Smooth muscle cell (in vitro differentiated cells): ENCODE data around the gene DNAH8. TPM values are rescaled to one million over a fixed set of nuclear protein-coding genes. Genes with fewer than 3 reads are reported as not detected.

Source experiments
- DNase-seq: peaks from one replicate; lab custom pipeline; 2025; ENCODE audit not compliant: unreplicated experiment; lab: John Stamatoyannopoulos, UW
- H2AFZ ChIP-seq: fragments of 200-600 bp; sonication (generic); 2 replicates; pipeline ENCODE4 v1.6.0; 2016; ENCODE audit warnings: antibody characterized with exemption, low read depth, mild to moderate bottlenecking
- H3F3A ChIP-seq: fragments of 200-600 bp; sonication (generic); 2 replicates; pipeline ENCODE4 v1.6.0; 2017; ENCODE audit warnings: antibody characterized with exemption, low read depth
- H3K27ac ChIP-seq: fragments of 200-600 bp; sonication (generic); 2 replicates; pipeline ENCODE4 v1.5.1; 2016; ENCODE audit warnings: low read depth, mild to moderate bottlenecking
- H3K27me3 ChIP-seq: fragments of 200-600 bp; sonication (generic); 2 replicates; pipeline ENCODE4 v1.6.1; 2016; ENCODE audit warnings: low read depth, mild to moderate bottlenecking
- H3K36me3 ChIP-seq: fragments of 200-600 bp; sonication (generic); 2 replicates; pipeline ENCODE4 v1.5.1; 2016; ENCODE audit warnings: low read depth
- H3K4me1 ChIP-seq: fragments of 200-600 bp; sonication (generic); 2 replicates; pipeline ENCODE4 v1.5.1; 2016; ENCODE audit warnings: low read depth
- H3K4me2 ChIP-seq: fragments of 200-600 bp; sonication (generic); 2 replicates; pipeline ENCODE4 v1.6.0; 2016; ENCODE audit warnings: mild to moderate bottlenecking
- H3K4me3 ChIP-seq: fragments of 200-600 bp; sonication (generic); 2 replicates; pipeline ENCODE4 v1.5.1; 2016; ENCODE audit warnings: mild to moderate bottlenecking
- H3K79me2 ChIP-seq: fragments of 200-600 bp; sonication (generic); 2 replicates; pipeline ENCODE4 v1.6.0; 2016; ENCODE audit warnings: low read depth, mild to moderate bottlenecking
- H3K9ac ChIP-seq: fragments of 200-600 bp; sonication (generic); 2 replicates; pipeline ENCODE4 v1.6.0; 2016; ENCODE audit warnings: low read depth
- H3K9me3 ChIP-seq: fragments of 200-600 bp; sonication (generic); replicated peaks from 2 replicates; pipeline ENCODE4 v1.5.1; 2016; ENCODE audit warnings: low read depth
- H4K20me1 ChIP-seq: fragments of 200-600 bp; sonication (generic); 2 replicates; pipeline ENCODE4 v1.6.0; 2016; ENCODE audit warnings: low read depth
- WGBS: methylation state at CpG from one replicate; pipeline ENCODE4 v1.1.7; 2016; ENCODE audit warnings: low lambda C conversion rate; 5-methylcytosine and 5-hydroxymethylcytosine counted together
- polyA plus RNA-seq: library from polyadenylated mRNA; unstranded; fragments of >200 nt; fragmentation: Nextera tagmentation; extraction: Ambion mirVana; gene quantifications from 2 replicates; pipeline ENCODE4 v1.2.1, GENCODE V29; 2016
- total RNA-seq: library from RNA; depleted of rRNA; stranded (reverse); fragments of >200 nt; gene quantifications from 2 replicates; pipeline ENCODE4 v1.2.3, GENCODE V29; 2014
- TF ChIP-seq, protein P1 (sequence below): fragments of 200-600 bp; sonication (generic); IDR thresholded peaks from 2 replicates; pipeline ENCODE4 v1.5.1; 2017; ENCODE audit warnings: borderline replicate concordance, mild to moderate bottlenecking, antibody characterized with exemption; ENCODE audit not compliant: insufficient read depth, poor library complexity, severe bottlenecking

DNAH8 gene
- total and polyA plus RNA-seq, 2 experiments from 2014 or later: not detected

GRCh38 chr6:39026175-39026574, 311.1 kb downstream of the DNAH8 start:
- Histone ChIP-seq H3K4me3 (no peak overlapping the region), H3K9me3 (no peaks in the 10 kb centered on the region), H3K27me3 (peaks cover 35% of the 10 kb centered on the region), H2AFZ (no peak overlapping the region), H3K4me2 (no peak overlapping the region), H3K4me1 (no peaks in the 10 kb centered on the region), H3K36me3 (no peaks in the 10 kb centered on the region), H3F3A (no peaks in the 10 kb centered on the region), H4K20me1 (no peaks in the 10 kb centered on the region), H3K9ac (no peak overlapping the region), H3K27ac (no peak overlapping the region), H3K79me2 (no peaks in the 10 kb centered on the region)
- WGBS: 75% methylated on average over 3 of the region's 3 CpGs
- TF ChIP-seq, protein P1, sequence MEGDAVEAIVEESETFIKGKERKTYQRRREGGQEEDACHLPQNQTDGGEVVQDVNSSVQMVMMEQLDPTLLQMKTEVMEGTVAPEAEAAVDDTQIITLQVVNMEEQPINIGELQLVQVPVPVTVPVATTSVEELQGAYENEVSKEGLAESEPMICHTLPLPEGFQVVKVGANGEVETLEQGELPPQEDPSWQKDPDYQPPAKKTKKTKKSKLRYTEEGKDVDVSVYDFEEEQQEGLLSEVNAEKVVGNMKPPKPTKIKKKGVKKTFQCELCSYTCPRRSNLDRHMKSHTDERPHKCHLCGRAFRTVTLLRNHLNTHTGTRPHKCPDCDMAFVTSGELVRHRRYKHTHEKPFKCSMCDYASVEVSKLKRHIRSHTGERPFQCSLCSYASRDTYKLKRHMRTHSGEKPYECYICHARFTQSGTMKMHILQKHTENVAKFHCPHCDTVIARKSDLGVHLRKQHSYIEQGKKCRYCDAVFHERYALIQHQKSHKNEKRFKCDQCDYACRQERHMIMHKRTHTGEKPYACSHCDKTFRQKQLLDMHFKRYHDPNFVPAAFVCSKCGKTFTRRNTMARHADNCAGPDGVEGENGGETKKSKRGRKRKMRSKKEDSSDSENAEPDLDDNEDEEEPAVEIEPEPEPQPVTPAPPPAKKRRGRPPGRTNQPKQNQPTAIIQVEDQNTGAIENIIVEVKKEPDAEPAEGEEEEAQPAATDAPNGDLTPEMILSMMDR: no peak
- DNase-seq: no peak

GRCh38 chr6:39029156-39030011, 314.3 kb downstream of the DNAH8 start:
- TF ChIP-seq, protein P1: peak; percentile 52
- H2AFZ ChIP-seq: no peak overlapping the region
- H3K4me3 ChIP-seq: no peak overlapping the region
- H3K36me3 ChIP-seq: no peaks in the 10 kb centered on the region
- no peaks in the 10 kb centered on the region for H3K9me3 ChIP-seq
- no peak for DNase-seq
- peaks cover 53% of the 10 kb centered on the region for H3K27me3 ChIP-seq
- no peak overlapping the region for H3K9ac ChIP-seq
- no peaks in the 10 kb centered on the region for H3F3A ChIP-seq
- H4K20me1 ChIP-seq: no peaks in the 10 kb centered on the region
- H3K4me2 ChIP-seq: no peak overlapping the region
- no peak overlapping the region for H3K27ac ChIP-seq
- H3K79me2 ChIP-seq: no peaks in the 10 kb centered on the region
- no peaks in the 10 kb centered on the region for H3K4me1 ChIP-seq
- 72% methylated on average over 13 of the region's 13 CpGs for WGBS

GRCh38 chr6:39035681-39036080, 320.6 kb downstream of the DNAH8 start:
- Histone ChIP-seq H3K4me2 (no peak overlapping the region), H3K9me3 (no peaks in the 10 kb centered on the region), H3K79me2 (no peaks in the 10 kb centered on the region), H3K9ac (no peak overlapping the region), H3F3A (no peaks in the 10 kb centered on the region), H3K36me3 (no peaks in the 10 kb centered on the region), H4K20me1 (no peaks in the 10 kb centered on the region), H3K27me3 (peaks cover 93% of the 10 kb centered on the region), H3K4me1 (no peaks in the 10 kb centered on the region), H3K4me3 (no peak overlapping the region), H2AFZ (no peak overlapping the region), H3K27ac (no peak overlapping the region)
- TF ChIP-seq, protein P1: no peak
- 79% methylated on average over 9 of the region's 9 CpGs for WGBS
- no peak for DNase-seq
